Chondrocyte (in vitro differentiated cells): Measurements from ENCODE around the gene SDK2. TPM values are rescaled to one million over a fixed set of nuclear protein-coding genes. Genes with fewer than 3 reads are reported as not detected.

Experiments
- DNase-seq: peaks from one replicate; pipeline ENCODE4 v3.0.0; 2021; ENCODE audit warnings: mixed read lengths, low spot score
- H3K27ac Mint-ChIP-seq: one replicate; pipeline ENCODE4 v1.8.0; 2021; ENCODE audit warnings: mild to moderate bottlenecking, moderate library complexity, mixed read lengths; ENCODE audit not compliant: unreplicated experiment
- H3K27me3 Mint-ChIP-seq: 2 replicates; pipeline ENCODE4 v1.8.0; 2021; ENCODE audit warnings: low read depth, mixed read lengths
- H3K36me3 Mint-ChIP-seq: 2 replicates; pipeline ENCODE4 v1.8.0; 2021; ENCODE audit warnings: low read depth, mixed read lengths
- H3K4me1 Mint-ChIP-seq: 2 replicates; pipeline ENCODE4 v1.8.0; 2021; ENCODE audit warnings: low read depth, mild to moderate bottlenecking, mixed read lengths
- H3K4me3 Mint-ChIP-seq: one replicate; pipeline ENCODE4 v1.8.0; 2021; ENCODE audit warnings: mild to moderate bottlenecking, moderate library complexity, mixed read lengths; ENCODE audit not compliant: unreplicated experiment
- H3K9me3 Mint-ChIP-seq: 2 replicates; pipeline ENCODE4 v1.8.0; 2021; ENCODE audit warnings: low read depth, mixed read lengths
- CTCF ChIP-seq: fragments of 200-600 bp; sonication (generic); IDR thresholded peaks from 2 replicates; pipeline ENCODE4 v1.5.0; 2021; ENCODE audit warnings: antibody characterized with exemption, mild to moderate bottlenecking, moderate library complexity
- total RNA-seq: library from RNA; stranded (reverse); gene quantifications from 3 replicates; pipeline ENCODE4 v1.2.1, GENCODE V29; 2021

Gene SDK2
- total RNA-seq, 1 donor from 2014 or later: 15.8 TPM

- no peaks in the 10 kb centered on the region for H3K27me3 Mint-ChIP-seq
- H3K36me3 Mint-ChIP-seq: no peaks in the 10 kb centered on the region
- H3K9me3 Mint-ChIP-seq: no peaks in the 10 kb centered on the region
- DNase-seq: no peak
- H3K27ac Mint-ChIP-seq: no peak overlapping the region
- TF ChIP-seq CTCF: no peak
- peaks cover 33% of the 10 kb centered on the region for H3K4me1 Mint-ChIP-seq
- H3K4me3 Mint-ChIP-seq: no peak overlapping the region
Observed at GRCh38 chr17:73433501-73433900, 210.7 kb downstream of the SDK2 start.

DNA sequence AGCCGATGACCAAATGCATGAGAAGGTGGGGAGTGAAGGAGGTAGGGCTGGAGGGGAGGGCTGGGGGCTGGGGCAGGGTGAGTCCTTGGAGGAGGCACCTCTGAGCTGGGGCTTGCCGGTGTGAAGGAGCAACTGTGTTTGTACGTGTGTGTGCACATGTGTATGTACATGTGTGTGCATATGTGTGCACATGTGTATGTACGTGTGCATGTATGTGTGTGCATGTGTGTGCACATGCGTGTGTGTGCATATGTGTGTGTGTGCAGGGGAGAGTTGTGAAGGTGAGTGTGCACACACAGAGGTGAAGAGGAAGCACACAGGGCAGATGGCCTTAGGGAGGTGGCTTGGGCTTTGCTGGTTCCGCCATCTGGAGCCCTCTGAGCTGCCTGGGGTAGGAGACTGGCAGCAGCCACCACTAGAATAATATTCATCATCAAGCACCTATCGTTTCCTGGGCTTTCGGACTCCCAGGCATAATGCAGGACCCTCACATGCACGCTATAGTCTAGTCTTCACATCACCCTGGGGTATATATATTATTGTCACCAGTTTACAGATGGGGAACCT, 211.5 kb downstream of the SDK2 start:
- no peaks in the 10 kb centered on the region for H3K36me3 Mint-ChIP-seq
- peaks cover 32% of the 10 kb centered on the region for H3K4me1 Mint-ChIP-seq
- no peak overlapping the region for H3K27ac Mint-ChIP-seq
- no peak for TF ChIP-seq CTCF
- peak; percentile 32 for DNase-seq
- no peaks in the 10 kb centered on the region for H3K27me3 Mint-ChIP-seq
- H3K4me3 Mint-ChIP-seq: no peak overlapping the region
- no peaks in the 10 kb centered on the region for H3K9me3 Mint-ChIP-seq

DNA sequence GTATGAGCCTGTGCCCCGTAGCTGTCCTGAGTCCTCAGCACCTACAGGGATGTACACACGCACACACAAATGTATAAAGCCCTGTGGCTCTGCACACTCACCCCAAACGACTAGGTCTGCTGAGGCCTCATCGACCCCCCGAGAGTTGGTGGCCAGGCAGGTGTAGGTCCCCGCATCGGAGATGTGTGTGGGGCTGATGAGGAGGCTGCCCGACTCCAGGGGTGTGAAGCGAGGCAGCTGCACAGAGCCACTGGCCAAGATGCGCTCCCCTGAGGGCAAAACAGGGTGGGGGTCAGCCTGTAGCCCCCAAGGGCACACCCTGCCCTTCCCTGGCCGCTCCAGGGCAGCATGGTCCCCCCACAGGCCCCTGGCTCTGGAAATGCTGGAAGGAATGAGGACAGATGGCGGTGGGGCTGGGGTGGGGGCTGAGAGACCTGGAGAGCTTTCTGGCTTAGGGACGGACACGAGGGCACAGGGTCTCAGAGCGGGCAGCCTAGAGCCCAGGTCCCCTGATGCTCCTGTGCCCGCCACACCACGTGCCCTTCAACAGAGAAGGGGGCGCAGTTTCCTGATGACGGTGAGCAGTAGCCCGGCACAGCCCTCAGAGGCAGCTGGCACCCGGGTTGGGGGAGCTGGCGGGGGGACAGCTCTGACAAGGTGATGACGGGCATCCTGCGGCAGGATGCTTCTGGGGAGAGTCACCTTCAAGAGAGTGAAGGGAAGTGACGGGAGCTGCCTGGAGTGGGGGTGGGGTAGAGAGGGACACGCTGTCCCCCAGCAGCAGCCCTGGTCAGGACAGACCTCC, 212.6 kb downstream of the SDK2 start:
- no peak overlapping the region for H3K27ac Mint-ChIP-seq
- no peaks in the 10 kb centered on the region for H3K27me3 Mint-ChIP-seq
- peak; percentile 79 for DNase-seq
- H3K4me3 Mint-ChIP-seq: no peak overlapping the region
- H3K4me1 Mint-ChIP-seq: peaks cover 21% of the 10 kb centered on the region
- no peaks in the 10 kb centered on the region for H3K36me3 Mint-ChIP-seq
- no peaks in the 10 kb centered on the region for H3K9me3 Mint-ChIP-seq
- no peak for TF ChIP-seq CTCF

DNA sequence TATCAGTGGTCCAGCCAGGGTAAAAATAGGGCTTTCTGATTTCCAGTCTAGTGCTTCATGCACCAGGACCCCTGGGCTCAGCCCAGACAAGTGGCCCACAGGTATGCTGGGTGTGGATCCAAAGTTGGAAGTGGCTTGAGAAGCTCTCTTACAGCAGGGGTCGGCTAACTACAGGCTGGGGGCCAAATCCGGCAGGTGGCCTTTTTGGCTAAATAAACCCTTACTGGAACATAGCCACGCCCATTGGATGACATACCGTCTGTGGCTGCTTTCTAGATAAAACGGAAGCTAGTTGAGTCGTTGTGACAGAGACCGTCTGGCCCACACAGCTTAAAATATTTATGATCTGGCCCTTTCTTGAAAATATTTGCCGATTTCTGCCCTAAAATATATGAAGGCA, 213.4 kb downstream of the SDK2 start:
- no peaks in the 10 kb centered on the region for H3K27me3 Mint-ChIP-seq
- H3K36me3 Mint-ChIP-seq: no peaks in the 10 kb centered on the region
- no peak for TF ChIP-seq CTCF
- H3K4me1 Mint-ChIP-seq: peaks cover 19% of the 10 kb centered on the region
- no peaks in the 10 kb centered on the region for H3K9me3 Mint-ChIP-seq
- H3K27ac Mint-ChIP-seq: peak overlapping the region; percentile 34
- DNase-seq: peak; percentile 68
- H3K4me3 Mint-ChIP-seq: no peak overlapping the region

- Mint-ChIP-seq H3K4me1 (peaks cover 19% of the 10 kb centered on the region), H3K4me3 (no peak overlapping the region), H3K9me3 (no peaks in the 10 kb centered on the region), H3K27me3 (no peaks in the 10 kb centered on the region), H3K36me3 (no peaks in the 10 kb centered on the region), H3K27ac (no peak overlapping the region)
- TF ChIP-seq CTCF: no peak
- DNase-seq: peak; percentile 52
Observed at GRCh38 chr17:73430165-73430680, 214.0 kb downstream of the SDK2 start.
